Fibroblast of skin of left biceps (primary cell): ENCODE results near the gene ECT2.

ENCODE experiments used
- DNase-seq, 2 experiments: peaks; one replicate each; pipeline ENCODE4 v3.0.0-alpha.2; 2013; ENCODE audit warnings: low read depth in 2 of 2

The ECT2 gene

GRCh38 chr3:172735014-172735413 is 15.5 kb upstream of the ECT2 start:
- no peak for DNase-seq

GRCh38 chr3:172739462-172739861 is 11.1 kb upstream of the ECT2 start:
- no peak for DNase-seq

GRCh38 chr3:172746475-172746874 is 4.1 kb upstream of the ECT2 start:
- peak in 1 of 2 experiments; percentile 30 for DNase-seq

GRCh38 chr3:172749230-172749965 is 1.1 kb upstream of the ECT2 start:
- DNase-seq = peak; percentile 83

- no peak for DNase-seq
Measured at GRCh38 chr3:172750069-172750367, 508 bp upstream of the ECT2 start.

- no peak for DNase-seq
Measured at GRCh38 chr3:172751175-172751704, 714 bp downstream of the ECT2 start.

- DNase-seq = no peak
Measured at GRCh38 chr3:172752651-172753050, 2.1 kb downstream of the ECT2 start.

- DNase-seq = no peak
Measured at GRCh38 chr3:172753125-172753524, 2.6 kb downstream of the ECT2 start.

GRCh38 chr3:172760416-172760815 is 9.9 kb downstream of the ECT2 start:
- DNase-seq = peak in 1 of 2 experiments; percentile 29

GRCh38 chr3:172766241-172766640 is 15.7 kb downstream of the ECT2 start:
- no peak for DNase-seq

- no peak for DNase-seq
Measured at GRCh38 chr3:172766718-172767405, 16.3 kb downstream of the ECT2 start.

- DNase-seq = no peak
Measured at GRCh38 chr3:172770382-172770781, 19.9 kb downstream of the ECT2 start.

- DNase-seq = no peak
Measured at GRCh38 chr3:172771672-172772071, 21.1 kb downstream of the ECT2 start.

GRCh38 chr3:172776049-172776717 is 25.7 kb downstream of the ECT2 start:
- no peak for DNase-seq

- DNase-seq = no peak
Measured at GRCh38 chr3:172777901-172778300, 27.4 kb downstream of the ECT2 start.

- DNase-seq = no peak
Measured at GRCh38 chr3:172782235-172782634, 31.7 kb downstream of the ECT2 start.

- DNase-seq = no peak
Measured at GRCh38 chr3:172786036-172786435, 35.5 kb downstream of the ECT2 start.

GRCh38 chr3:172787019-172787418 is 36.5 kb downstream of the ECT2 start:
- no peak for DNase-seq

- DNase-seq = no peak
Measured at GRCh38 chr3:172787746-172788145, 37.2 kb downstream of the ECT2 start.

- no peak for DNase-seq
Measured at GRCh38 chr3:172799246-172799645, 48.7 kb downstream of the ECT2 start.

GRCh38 chr3:172800156-172800555 is 49.6 kb downstream of the ECT2 start:
- no peak for DNase-seq

GRCh38 chr3:172803489-172803888 is 53.0 kb downstream of the ECT2 start:
- no peak for DNase-seq

- DNase-seq = no peak
Measured at GRCh38 chr3:172804323-172804722, 53.8 kb downstream of the ECT2 start.
